GM23248 (cell line): ENCODE measurements around the gene FAM169A.

ENCODE experiments used
- EZH2 ChIP-seq: fragments of 200-600 bp; sonication (generic); IDR thresholded peaks from 2 replicates; pipeline ENCODE4 v1.6.1; 2018; ENCODE audit warnings: antibody characterized with exemption, mild to moderate bottlenecking; ENCODE audit not compliant: insufficient read depth, poor library complexity, severe bottlenecking
- EZH2phosphoT487 ChIP-seq: fragments of 200-600 bp; sonication (generic); IDR thresholded peaks from 2 replicates; pipeline ENCODE4 v1.6.1; 2018; ENCODE audit warnings: antibody characterized with exemption, moderate library complexity, mild to moderate bottlenecking, low read depth; ENCODE audit not compliant: insufficient read depth

GRCh38 chr5:74894351-74894750, 28.2 kb upstream of the FAM169A start:
- TF ChIP-seq EZH2, result no peak
- no peak for TF ChIP-seq EZH2phosphoT487
